Esophagus squamous epithelium (tissue), 4 donors: ENCODE data around the gene ADAMTS7.

ENCODE experiments used
- CTCF ChIP-seq, 6 experiments: fragments of 450-650 bp in 4 of 6; fragments of 200-600 bp in 2 of 6; sonication (generic) in 2 of 6; IDR thresholded peaks; one replicate each; pipeline ENCODE4 v1.5.1; 2016 to 2019; ENCODE audit warnings: antibody characterized with exemption in 6 of 6, mild to moderate bottlenecking in 4 of 6, moderate library complexity in 4 of 6
- POLR2A ChIP-seq, 4 donors: fragments of 450-650 bp; IDR thresholded peaks; one replicate each; pipeline ENCODE4 v1.6.1; 2017; ENCODE audit warnings: antibody characterized with exemption in 4 of 4, mild to moderate bottlenecking in 4 of 4, moderate library complexity in 3 of 4

GRCh38 chr15:78761020-78761419 lies 50.2 kb downstream of the ADAMTS7 start:
- TF ChIP-seq CTCF (IDR thresholded peaks at IDR 0.05) (no peak), POLR2A (IDR thresholded peaks at IDR 0.05) (no peak)
